Epidermal melanocyte (primary cell): ENCODE measurements around the gene KRT81.
"Not testable (repeated sequence)": the region's sequence is repeated elsewhere in the genome, so short reads cannot be mapped to it uniquely, and the experiment has no call there.

ENCODE experiments used
- DNase-seq: peaks from one replicate; pipeline ENCODE4 v3.0.0; 2011; ENCODE audit warnings: low spot score; ENCODE audit not compliant: insufficient read length

KRT81 gene

DNA sequence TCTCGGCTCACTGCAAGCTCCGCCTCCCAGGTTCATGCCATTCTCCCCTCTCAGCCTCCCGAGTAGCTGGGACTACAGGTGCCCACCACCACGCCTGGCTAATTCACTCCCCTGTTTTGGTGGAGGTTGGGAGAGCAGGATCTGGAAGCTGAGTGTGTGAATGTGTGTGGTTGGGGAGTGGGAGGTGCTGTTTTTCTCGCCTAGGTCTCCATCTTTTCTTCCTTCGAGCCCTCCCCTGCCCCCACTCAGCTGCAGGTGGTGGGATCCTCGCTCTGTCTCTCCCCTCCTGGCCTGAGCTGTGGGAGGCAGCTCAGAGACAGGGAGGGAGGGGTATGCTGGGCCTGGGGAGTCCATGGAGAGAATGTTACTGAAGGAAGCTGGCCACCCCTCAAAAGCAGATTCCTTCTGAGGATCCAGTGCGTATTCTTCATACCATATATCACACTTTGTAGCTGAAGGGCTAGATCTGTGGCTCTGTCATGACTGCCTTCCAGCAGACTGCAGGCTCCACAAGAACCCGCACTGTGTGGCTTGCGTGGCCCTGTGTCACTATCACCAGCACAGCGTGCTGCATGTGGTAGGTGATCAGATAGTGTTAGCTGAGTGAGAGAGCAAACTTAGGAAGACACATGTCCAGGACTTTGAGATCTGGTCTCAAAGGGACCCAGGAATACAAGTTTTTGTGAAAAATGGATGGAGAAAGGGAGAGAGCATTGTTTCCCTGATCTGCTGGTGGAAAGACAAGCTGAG, 27.1 kb upstream of the KRT81 start:
- no peak for DNase-seq

DNA sequence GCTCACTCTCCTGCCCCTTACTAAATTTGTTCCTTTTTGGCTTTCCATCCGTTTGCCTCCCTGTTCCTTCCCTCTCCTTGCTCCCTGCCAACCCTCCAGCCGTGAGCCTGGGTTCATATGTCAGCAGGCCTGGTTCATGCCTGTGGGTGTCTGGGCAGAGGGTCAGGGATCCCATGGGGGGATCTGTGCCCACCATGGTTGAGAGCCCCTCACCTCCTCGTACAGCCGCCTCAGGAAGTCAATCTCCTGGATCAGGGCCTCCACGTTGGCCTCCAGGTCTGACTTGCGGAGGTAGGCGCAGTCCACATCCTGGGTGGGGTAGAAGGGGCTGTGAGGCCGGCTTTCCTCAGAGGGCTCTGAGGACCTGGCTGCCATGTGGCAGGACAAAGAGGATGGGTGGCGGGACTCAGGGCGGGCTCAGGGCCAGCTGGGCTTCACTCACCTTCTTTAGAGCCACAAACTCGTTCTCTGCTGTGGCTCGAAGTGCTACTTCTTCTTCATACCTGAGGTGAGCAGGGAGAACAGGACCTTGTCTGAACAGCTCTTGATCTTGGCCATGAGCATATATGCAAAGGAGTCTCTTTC, 26.2 kb upstream of the KRT81 start:
- no peak for DNase-seq

DNA sequence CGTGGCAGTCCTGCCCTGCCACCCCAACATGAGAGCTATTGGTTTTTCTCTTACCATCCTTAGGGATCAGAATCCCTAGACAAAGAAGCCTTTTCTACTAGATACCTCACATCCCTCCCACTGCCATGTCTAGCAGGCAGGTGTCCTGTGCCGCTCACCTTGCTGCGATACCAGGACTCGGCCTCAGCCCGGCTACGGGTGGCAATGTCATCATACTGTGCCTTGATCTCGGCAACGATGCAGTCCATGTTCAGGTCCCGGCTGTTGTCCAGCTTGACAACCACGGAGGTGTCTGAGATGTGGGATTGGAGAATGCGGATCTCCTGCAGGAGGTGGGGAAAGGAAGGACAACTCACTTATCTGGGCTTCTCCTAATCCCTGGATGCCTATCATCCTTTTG, 25.4 kb upstream of the KRT81 start:
- no peak for DNase-seq

DNA sequence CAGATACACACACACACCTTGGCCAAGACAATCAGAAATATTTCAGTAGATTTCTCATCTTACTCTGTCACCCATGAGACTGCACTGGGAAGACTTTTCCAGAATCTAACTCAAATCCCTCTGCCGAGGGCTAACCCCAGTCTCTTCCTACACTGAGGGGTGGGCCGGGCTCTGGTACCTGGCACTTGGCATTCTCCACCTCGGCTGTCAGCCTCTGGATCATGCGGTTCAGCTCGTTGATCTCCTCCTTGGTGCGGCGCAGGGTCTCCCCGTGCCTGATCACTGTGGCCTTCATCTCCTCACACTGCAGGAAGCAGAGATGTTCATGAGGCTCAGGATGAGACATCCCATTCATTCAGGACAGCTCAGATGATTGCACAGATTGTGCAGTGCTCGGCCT, 25.0 kb upstream of the KRT81 start:
- DNase-seq: no peak

DNA sequence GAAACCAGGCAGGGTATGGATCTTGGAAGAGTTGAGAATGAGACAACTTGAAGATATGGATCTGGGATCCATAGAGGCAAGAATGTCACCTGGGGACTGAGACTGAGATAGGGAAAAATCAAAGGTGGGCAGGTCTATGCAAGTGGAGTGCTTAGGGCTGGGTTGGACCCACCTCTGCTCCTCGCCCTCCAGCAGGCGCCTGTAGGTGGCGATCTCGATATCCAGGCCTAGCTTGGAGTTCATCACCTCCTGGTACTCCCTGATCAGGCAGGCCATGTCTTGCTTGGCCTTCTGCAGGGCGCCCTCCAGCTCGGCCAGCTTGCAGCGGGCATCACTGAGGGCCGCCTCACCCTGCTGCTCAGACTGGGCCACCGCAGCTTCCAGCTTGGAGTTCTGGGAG, 24.4 kb upstream of the KRT81 start:
- not testable (repeated sequence) for DNase-seq

DNA sequence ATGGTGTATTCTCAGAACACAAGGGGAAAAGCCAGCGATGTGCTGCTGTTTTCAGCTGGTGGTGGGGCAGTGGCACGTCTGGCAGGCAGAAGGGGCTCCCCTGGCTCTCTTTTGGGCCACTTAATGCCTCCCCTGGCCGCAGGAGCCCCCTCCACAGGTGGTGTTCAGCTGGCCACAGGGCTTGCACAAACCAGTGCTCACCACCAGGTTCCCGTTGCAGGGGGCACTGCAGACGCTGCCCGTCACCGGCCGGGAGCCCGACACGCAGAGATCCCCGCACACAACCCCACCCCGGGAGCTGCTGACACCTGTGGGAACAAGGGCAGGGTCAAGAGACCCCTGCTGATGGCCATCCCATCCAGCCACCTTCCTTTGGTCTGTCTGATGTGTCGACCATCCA, 23.2 kb upstream of the KRT81 start:
- DNase-seq: no peak

DNA sequence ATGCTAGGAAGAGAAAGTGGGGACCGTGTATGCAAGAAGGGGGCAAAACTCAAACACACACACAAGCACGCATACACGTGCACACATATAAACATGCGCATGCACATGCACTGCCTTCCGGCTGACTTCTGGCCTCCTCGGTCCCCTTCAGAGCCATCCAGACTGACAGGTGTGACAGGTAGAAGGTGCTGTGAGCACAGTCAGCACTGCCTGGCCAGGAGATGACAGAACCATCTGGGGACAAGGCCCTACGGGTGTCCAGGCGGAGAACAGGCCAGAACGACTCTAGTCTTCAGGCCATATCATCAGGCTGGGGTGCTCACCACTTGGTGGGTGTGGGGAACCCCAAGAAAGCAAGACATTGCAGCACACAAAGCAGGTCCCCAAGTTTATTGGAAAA, 22.6 kb upstream of the KRT81 start:
- DNase-seq: no peak

DNA sequence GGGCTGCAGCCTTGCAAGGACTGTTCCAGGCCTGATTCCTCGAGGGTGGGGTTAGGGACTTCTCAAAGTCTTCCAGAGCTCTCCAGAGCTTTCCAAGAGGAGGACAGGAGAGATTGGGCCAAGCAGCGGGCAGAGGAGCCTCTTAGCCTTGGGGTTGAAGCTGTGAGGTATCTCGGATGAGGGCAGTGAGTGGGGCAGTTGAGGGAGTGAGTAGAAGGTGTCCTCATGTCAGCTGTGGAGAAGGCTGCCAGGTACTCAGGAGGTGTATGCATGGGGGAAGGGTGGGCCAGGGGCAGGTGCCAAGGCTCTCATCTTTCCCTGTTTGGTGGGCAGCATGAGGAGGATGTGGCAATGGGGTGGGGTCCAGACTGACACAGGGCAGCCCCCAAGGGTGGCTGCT, 22.1 kb upstream of the KRT81 start:
- DNase-seq: no peak

DNA sequence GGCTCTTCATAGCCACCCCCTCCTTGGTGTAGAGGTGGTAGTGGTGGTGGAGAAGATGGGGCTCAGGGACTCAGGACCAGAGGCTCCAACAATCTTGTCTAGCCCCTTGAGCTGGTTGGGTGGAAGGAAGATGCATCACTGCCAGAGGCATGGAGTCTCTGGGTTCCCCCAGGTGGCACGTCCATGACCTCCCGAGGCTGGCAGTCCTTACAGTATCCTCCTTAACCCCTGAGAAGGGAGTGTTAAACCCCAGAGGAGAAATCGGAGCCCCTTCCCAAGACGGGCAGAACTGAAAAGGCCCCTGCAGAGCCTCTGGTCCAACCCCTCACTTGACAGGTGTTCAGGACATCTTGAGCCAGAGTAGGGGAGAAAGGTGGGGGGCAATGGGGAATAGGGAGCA, 20.8 kb upstream of the KRT81 start:
- no peak for DNase-seq

DNA sequence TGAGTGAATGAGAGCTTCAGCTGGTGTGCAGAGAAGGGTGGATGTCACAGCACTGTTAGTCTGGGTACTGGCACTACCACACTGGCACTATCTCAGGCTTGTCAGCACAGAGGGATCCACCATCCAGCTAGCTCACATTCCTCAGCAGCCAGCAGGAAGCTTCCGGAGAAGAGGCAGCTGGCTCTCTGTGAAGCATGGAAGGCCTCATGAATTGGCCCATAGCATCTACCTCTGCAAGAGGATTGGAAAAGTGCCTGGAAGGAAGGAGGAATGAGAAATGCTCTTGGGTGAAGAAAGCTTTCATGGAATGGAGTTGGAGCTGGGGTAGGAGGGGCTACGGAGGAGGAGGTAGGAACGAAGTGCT, 19.9 kb upstream of the KRT81 start:
- no peak for DNase-seq

DNA sequence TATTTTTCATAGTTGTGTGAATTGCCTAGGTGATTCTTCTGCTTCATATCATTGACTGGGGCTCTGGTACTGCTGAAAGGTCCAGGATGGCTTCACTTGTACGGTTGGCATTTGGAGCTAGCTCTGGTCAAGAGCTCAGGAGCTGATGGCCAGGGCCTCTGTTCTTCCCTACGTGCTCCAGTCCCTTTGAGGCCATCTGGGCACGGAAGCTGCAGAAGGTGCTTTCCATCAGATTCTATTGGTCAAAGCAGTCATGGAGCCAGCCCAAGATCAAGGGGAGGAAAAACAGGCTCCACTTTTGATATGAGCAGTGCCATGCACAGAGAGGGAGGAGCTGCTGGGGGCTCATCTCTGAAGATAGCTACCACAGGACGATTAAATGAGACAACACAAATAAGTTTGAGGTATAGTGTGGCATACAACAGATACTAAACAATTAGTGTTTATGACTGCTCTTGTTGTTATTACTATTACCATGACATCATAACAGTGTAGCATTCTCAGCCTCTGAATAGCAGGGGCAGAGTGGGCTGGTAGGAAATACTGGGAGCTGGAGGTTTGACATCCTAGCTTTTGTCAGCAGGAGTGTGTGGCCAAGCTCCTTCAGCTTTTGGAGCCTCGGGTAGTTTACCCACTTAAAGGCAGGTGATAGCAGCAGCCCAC, 19.4 kb upstream of the KRT81 start:
- DNase-seq: no peak

DNA sequence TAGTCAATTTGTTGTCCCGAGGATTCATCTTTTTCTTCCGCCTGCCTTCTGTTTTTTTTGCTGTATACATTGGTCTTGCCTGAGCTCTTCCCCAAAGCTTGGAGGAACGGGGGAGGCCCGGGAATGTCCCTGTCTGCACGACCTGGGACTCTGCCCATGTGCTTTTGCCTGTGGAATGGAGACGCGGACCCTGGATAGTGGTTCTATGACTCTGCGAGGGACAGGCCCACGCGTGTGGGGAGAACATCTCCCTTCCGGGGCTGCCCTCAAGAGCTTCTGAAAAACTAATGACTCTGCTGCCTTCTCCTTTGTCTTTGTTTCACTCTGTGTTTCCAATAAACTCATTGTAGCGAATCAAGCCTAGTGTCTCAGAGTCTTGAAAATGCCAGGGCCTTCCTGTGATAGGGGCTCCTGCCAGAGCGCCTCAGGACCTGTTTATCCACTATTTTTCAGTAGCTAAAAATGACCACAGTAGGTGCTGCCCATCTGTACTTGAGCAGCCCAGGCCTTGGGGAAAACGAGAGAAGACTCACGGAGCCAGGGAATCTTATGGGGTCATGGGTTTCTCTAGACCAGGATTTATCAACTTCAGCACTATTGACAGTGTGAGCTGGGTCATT, 17.6 kb upstream of the KRT81 start:
- no peak for DNase-seq

DNA sequence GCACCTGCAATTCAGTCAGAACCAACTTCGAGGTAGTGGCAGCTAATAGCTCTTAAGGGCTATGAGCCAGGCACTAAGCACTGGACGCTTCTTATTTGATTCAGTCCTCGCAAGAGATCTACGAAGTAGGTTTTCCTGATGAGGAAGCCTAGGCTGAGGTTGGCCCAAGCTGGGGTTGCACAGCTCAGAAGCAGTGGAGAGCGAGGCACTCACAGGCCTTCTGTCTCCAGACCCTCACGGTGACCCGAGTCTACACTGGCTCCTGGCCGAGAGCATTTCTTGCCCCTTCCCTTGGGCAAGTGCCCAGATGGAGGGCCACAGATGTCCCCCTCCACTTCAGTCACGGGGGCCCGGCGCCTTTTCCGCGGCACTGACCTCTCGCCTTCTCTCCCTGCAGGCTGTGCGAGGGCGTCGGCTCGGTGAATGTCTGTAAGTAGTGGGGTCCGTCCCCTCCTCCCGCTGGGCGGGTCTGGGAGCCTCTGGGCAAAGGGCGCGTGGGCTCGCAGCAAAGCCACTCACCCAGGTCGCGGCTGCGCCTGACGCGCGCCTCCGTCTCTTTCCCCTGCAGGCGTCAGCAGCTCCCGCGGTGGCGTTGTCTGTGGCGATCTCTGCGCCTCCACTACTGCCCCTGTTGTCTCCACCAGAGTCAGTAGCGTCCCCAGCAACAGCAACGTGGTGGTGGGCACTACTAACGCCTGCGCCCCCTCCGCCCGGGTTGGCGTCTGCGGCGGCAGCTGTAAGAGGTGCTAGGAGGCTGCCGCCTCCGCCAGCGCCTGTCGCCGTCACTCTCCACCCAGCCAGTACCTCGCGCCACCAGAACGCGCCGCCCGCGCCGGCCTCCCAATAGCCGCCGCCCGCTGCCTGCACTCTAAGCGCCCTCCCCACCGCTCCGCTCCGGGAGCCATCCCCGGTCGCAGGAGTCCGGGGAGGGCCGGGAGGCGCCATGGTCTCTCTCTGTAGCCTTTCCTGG, 16.8 kb upstream of the KRT81 start:
- no peak for DNase-seq

DNA sequence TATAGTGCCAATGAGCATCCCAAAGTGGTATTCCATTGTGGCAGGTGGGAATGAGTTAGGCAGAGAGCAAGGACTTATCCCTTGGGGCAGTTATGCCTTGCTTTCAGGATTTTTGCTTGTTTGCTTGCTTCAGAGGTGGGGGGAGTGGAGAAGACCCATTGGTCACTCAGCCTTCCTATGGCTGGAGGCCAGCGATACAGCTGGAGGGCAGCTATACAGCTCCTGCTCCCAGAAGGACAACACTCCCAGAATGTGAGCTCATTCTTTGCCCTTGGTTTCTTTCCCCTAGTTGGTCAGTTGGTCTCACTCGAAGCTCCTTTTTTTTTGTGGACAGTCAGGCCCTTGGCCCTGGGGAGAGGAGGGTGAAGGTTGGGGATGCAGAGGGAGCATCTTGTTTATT, 15.4 kb upstream of the KRT81 start:
- no peak for DNase-seq

DNA sequence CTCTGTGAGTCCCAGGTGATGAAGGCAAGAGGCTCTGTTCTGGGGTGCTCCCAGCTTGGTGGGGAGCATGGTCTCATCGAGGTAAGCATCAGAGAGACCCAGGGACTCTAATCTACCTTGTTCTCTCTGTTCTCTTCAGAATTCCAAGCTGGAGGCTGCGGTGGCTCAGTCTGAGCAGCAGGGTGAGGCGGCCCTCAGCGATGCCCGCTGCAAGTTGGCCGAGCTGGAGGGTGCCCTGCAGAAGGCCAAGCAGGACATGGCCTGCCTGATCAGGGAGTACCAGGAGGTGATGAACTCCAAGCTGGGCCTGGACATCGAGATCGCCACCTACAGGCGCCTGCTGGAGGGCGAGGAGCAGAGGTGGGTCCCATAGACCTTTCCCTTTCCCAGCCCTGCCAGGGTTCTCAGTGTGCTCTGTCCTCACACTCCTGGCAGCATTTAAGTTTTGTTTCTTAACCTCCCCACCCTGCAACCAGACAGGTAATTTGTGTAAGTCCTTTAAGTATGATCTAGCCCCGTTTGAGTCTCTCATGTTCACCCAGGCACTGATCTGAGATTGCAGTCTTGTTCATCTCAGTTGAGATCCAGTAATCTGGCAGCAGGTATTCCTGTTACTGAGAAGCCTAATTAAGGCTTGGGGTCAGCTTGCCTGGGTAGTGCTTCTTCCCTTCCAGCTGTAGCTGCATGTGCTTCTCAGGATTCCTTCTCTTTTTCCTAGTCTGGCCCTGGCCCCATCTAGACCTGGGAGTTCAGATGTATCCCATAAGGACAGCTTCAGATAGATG, 14.8 kb upstream of the KRT81 start:
- DNase-seq: no peak

DNA sequence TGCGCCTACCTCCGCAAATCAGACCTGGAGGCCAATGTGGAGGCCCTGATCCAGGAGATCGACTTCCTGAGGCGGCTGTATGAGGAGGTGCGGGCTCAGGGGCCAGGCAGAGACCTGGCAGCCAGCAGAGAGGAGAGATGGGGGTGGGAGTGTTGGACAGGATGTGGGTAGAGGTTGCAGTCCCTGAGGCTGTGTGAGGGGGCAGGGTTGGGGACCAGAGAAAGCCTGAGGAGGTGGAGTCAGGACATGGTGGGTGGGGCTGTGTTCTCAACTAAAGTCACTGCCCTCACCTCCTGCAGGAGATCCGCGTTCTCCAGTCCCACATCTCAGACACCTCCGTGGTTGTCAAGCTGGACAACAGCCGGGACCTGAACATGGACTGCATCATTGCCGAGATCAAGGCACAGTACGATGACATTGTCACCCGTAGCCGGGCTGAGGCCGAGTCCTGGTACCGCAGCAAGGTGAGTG, 13.6 kb upstream of the KRT81 start:
- not testable (repeated sequence) for DNase-seq

DNA sequence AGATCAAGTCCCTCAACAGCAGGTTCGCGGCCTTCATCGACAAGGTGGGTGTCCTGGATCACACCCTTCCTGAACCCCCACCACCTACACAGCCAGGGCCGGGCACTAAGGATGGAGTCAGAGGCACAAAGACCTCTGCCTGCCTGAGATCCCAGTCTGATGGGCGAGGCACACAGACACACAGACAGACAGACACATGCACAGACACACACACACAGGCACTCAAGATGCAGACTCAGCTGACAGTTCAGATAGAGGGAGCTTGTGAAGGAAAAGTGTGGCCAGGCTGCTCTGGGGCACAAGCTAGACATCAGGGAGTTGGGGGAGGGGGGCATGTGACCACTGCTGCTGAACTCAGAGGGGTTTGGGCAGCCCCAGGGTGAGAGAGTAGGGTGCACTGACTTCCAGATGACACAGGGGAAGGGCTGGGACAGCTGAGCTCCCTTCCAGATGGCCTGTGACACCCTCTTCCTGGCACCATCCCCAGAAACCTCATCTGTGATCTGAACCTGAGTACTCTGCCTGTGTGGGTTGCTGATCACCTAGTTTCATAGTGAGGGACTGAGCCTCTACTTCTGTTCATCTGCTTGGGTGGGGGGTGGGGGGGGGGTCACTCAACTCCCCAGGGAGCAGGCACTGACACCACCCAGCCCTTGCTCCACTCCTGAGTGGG, 11.0 kb upstream of the KRT81 start:
- DNase-seq: not testable (repeated sequence)

DNA sequence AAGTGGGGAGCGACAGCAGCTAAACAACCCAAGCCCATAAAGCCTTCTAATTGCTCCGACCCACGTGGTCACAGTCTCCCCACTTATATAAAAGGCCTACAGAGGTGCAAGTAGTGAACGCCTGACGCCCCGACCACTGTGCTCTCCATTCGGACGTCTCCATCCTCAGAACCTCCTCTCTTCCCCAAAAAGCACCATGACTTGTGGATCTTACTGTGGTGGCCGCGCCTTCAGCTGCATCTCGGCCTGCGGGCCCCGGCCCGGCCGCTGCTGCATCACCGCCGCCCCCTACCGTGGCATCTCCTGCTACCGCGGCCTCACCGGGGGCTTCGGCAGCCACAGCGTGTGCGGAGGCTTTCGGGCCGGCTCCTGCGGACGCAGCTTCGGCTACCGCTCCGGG, 10.4 kb upstream of the KRT81 start:
- DNase-seq: not testable (repeated sequence)

DNA sequence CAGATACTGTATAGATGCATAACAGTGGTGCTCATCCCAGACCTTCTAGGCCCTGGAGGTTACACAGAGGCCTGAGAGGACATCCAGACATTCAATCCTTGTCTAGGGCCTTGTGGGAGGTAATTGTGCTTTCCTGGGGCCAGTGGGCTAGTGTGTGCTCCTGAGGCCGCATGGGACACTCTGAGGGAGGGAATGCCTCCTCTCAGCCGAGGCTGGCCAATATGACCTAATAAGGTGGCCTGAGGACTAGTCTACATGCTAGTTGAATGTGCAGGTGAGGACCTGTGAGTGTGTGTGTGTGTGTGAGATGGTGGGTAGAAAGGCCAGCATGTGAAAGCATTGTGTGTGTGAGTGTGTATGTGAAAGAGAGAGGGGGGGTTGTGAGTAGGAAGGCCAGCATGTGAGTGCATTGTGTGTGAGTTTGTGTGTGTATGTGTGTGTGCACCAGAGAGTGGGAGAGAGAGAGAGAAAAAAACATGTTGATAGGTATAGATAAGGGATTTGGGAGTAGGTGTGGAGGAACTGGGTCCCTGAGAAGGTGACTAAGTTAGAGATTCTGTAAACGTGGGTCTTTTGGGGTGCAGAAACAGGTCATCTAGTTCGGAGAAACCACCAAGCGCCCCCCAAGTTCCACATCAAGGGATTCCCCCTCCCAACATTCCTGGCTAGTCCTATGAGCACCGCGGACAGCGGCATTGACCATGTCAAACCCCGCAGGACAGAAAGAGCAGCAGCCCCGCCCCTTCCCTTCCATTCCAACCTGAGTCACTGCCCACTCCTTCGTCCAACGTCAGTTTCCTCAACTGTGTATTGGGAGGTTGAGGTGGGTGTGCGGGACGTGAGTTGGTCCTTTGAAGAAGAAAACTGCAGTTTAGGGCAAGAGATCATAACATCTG, 9.7 kb upstream of the KRT81 start:
- DNase-seq: no peak
